ENCODE data around the gene CDPF1. TPM values are rescaled to one million over a fixed set of nuclear protein-coding genes. Genes with fewer than 3 reads are reported as not detected.

CDPF1 gene
- total RNA-seq, 1 experiment from 2014 or later, result 16.3 TPM

DNA sequence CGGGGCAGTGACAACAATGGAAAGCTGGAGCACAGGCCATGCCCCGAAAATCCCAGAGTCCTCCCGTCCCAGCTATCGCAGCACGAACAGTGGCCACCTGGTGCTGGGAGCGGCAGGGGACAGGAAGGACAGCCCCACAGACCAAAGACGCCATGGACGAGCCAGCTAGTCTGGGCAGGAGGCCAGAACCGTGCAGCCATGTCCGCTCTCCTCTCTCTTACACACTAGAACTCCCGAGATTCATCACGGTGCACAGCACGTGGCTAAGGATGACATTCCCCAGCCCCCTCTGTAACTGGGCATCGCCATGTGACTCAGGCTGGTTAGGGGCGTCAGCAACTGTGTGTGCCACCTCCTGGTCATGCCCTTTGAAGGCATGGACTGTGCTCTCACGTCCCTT, 4.6 kb downstream of the CDPF1 start:
- CTCF ChIA-PET, result no interaction called here
- Histone ChIP-seq H3K4me2 (ENCODE audit: low read length) (no peak overlapping the region), H2AFZ (ENCODE audit: low read depth, low read length, poor library complexity, severe bottlenecking) (no peak overlapping the region), H3K36me3 (ENCODE audit: control insufficient read depth in 1 of 2, insufficient read depth in 2 of 2, low read length in 2 of 2) (0 out of 4 replicates have a peak, but pooled peaks cover 0 to 2% of the 10 kb centered on the region in 2 experiments), H3K27me3 (ENCODE audit: insufficient read depth, low read length) (no peaks in the 10 kb centered on the region), H3K9ac (ENCODE audit: low read length) (no peak overlapping the region), H3K4me3 (replicated peaks in 1 of 2; ENCODE audit: low read depth in 1 of 2, low read length in 2 of 2) (no peak overlapping the region), H3K79me2 (ENCODE audit: insufficient read depth, low read length) (peaks cover 11% of the 10 kb centered on the region), H4K20me1 (ENCODE audit: insufficient read depth) (no peaks in the 10 kb centered on the region), H3K27ac (ENCODE audit: low read depth, low read length) (no peak overlapping the region), H3K4me1 (ENCODE audit: control insufficient read depth in 1 of 2, insufficient read depth in 2 of 2, low read length in 2 of 2) (peaks cover 0 to 9% of the 10 kb centered on the region in 2 experiments; a peak in 3 of 4 replicates), H3K9me3 (ENCODE audit: control insufficient read depth in 1 of 2, insufficient read depth in 1 of 2, low read depth in 1 of 2, low read length in 2 of 2) (no peaks in the 10 kb centered on the region), H3K9me2 (ENCODE audit: insufficient read depth) (no peaks in the 10 kb centered on the region)
- POLR2A ChIA-PET, result no interaction called here
- RAD21 ChIA-PET (ENCODE audit: low non-redundant PET in 1 of 2, low total read pairs in 2 of 2, uncharacterized antibody in 2 of 2, unreplicated experiment in 2 of 2), result no interaction called here
- TF ChIP-seq SRF (IDR thresholded peaks at IDR 0.05; ENCODE audit: low read depth) (no peak), YY1 (IDR thresholded peaks at IDR 0.05; ENCODE audit: extremely low read depth, insufficient replicate concordance, low read depth, low read length) (no peak), ZFX (IDR thresholded peaks at IDR 0.05) (no peak), POLR2A (IDR thresholded peaks at IDR 0.05; ENCODE audit: borderline replicate concordance, extremely low read depth, insufficient read depth, insufficient read length) (no peak), POLR2AphosphoS5 (IDR thresholded peaks at IDR 0.05; ENCODE audit: low read depth, low read length) (no peak), ELF1 (IDR thresholded peaks at IDR 0.05; ENCODE audit: borderline replicate concordance, low read depth) (no peak), RAD21 (IDR thresholded peaks at IDR 0.05; ENCODE audit: low read depth) (no peak)
- TF ChIP-seq, protein P1, sequence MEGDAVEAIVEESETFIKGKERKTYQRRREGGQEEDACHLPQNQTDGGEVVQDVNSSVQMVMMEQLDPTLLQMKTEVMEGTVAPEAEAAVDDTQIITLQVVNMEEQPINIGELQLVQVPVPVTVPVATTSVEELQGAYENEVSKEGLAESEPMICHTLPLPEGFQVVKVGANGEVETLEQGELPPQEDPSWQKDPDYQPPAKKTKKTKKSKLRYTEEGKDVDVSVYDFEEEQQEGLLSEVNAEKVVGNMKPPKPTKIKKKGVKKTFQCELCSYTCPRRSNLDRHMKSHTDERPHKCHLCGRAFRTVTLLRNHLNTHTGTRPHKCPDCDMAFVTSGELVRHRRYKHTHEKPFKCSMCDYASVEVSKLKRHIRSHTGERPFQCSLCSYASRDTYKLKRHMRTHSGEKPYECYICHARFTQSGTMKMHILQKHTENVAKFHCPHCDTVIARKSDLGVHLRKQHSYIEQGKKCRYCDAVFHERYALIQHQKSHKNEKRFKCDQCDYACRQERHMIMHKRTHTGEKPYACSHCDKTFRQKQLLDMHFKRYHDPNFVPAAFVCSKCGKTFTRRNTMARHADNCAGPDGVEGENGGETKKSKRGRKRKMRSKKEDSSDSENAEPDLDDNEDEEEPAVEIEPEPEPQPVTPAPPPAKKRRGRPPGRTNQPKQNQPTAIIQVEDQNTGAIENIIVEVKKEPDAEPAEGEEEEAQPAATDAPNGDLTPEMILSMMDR (IDR thresholded peaks at IDR 0.05 in 2 of 3, conservative IDR thresholded peaks at IDR 0.05 in 1 of 3; ENCODE audit: borderline replicate concordance in 1 of 3, insufficient read depth in 1 of 3, low read depth in 2 of 3, low read length in 2 of 3), result no peak
- TF ChIP-seq, protein P2, sequence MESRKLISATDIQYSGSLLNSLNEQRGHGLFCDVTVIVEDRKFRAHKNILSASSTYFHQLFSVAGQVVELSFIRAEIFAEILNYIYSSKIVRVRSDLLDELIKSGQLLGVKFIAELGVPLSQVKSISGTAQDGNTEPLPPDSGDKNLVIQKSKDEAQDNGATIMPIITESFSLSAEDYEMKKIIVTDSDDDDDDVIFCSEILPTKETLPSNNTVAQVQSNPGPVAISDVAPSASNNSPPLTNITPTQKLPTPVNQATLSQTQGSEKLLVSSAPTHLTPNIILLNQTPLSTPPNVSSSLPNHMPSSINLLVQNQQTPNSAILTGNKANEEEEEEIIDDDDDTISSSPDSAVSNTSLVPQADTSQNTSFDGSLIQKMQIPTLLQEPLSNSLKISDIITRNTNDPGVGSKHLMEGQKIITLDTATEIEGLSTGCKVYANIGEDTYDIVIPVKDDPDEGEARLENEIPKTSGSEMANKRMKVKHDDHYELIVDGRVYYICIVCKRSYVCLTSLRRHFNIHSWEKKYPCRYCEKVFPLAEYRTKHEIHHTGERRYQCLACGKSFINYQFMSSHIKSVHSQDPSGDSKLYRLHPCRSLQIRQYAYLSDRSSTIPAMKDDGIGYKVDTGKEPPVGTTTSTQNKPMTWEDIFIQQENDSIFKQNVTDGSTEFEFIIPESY (IDR thresholded peaks at IDR 0.05; ENCODE audit: extremely low read depth, insufficient replicate concordance, low read length), result no peak
- TF ChIP-seq, protein P3, sequence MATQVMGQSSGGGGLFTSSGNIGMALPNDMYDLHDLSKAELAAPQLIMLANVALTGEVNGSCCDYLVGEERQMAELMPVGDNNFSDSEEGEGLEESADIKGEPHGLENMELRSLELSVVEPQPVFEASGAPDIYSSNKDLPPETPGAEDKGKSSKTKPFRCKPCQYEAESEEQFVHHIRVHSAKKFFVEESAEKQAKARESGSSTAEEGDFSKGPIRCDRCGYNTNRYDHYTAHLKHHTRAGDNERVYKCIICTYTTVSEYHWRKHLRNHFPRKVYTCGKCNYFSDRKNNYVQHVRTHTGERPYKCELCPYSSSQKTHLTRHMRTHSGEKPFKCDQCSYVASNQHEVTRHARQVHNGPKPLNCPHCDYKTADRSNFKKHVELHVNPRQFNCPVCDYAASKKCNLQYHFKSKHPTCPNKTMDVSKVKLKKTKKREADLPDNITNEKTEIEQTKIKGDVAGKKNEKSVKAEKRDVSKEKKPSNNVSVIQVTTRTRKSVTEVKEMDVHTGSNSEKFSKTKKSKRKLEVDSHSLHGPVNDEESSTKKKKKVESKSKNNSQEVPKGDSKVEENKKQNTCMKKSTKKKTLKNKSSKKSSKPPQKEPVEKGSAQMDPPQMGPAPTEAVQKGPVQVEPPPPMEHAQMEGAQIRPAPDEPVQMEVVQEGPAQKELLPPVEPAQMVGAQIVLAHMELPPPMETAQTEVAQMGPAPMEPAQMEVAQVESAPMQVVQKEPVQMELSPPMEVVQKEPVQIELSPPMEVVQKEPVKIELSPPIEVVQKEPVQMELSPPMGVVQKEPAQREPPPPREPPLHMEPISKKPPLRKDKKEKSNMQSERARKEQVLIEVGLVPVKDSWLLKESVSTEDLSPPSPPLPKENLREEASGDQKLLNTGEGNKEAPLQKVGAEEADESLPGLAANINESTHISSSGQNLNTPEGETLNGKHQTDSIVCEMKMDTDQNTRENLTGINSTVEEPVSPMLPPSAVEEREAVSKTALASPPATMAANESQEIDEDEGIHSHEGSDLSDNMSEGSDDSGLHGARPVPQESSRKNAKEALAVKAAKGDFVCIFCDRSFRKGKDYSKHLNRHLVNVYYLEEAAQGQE (IDR thresholded peaks at IDR 0.05; ENCODE audit: low read depth), result no peak
- intact Hi-C loops (cut with micrococcal nuclease), result loop anchor here (10.0 kb wide), 1 partner anchor 91 kb away; the partner anchor contains the start of gene PPARA
- DNase-seq (ENCODE audit: low read depth, low spot score) (no peak), ATAC-seq (no peak)
- no TSS peak for BruUV-seq (replicated peaks)

All from HCT116 (cell line).